Coronary artery (tissue), 2 donors: ENCODE data around the gene TENM3.

Experiments used
- DNase-seq: peaks from one replicate; pipeline ENCODE4 v3.0.0-alpha.2; 2017; ENCODE audit warnings: low spot score
- H3K27ac ChIP-seq, 2 donors: fragments of 200-600 bp; sonication (generic); one replicate each; pipeline ENCODE4 v1.5.1; 2016 to 2019
- H3K4me3 ChIP-seq: fragments of 200-600 bp; sonication (generic); 2 replicates; pipeline ENCODE4 v1.5.1; 2016; ENCODE audit warnings: mild to moderate bottlenecking, moderate library complexity
- TF ChIP-seq, protein P1 (sequence below): fragments of 200-600 bp; sonication (generic); IDR thresholded peaks from one replicate; pipeline ENCODE4 v1.5.1; 2019; ENCODE audit warnings: antibody characterized with exemption

Gene TENM3

DNA sequence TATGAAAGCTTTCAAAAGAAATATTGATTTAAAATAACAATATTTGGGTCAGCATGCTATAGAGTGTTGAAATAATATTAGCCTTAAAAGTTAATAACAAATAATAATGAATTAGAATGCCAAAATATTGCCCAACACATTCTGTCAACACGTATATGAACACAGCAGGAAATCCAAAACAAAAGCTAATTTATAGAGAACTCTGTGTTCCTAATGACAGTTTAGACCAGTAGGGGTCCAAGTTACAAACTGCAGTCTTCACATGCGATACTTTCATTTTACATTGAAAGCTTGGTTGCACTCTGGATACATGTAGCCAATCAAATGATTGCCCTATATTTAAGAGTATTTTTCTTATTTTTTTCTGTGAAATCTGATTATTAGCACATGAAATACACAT is 399.6 kb downstream of the TENM3 start:
- TF ChIP-seq, protein P1, sequence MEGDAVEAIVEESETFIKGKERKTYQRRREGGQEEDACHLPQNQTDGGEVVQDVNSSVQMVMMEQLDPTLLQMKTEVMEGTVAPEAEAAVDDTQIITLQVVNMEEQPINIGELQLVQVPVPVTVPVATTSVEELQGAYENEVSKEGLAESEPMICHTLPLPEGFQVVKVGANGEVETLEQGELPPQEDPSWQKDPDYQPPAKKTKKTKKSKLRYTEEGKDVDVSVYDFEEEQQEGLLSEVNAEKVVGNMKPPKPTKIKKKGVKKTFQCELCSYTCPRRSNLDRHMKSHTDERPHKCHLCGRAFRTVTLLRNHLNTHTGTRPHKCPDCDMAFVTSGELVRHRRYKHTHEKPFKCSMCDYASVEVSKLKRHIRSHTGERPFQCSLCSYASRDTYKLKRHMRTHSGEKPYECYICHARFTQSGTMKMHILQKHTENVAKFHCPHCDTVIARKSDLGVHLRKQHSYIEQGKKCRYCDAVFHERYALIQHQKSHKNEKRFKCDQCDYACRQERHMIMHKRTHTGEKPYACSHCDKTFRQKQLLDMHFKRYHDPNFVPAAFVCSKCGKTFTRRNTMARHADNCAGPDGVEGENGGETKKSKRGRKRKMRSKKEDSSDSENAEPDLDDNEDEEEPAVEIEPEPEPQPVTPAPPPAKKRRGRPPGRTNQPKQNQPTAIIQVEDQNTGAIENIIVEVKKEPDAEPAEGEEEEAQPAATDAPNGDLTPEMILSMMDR, result no peak
- H3K4me3 ChIP-seq, result no peak overlapping the region
- no peak for DNase-seq
- H3K27ac ChIP-seq, result no peak overlapping the region

DNA sequence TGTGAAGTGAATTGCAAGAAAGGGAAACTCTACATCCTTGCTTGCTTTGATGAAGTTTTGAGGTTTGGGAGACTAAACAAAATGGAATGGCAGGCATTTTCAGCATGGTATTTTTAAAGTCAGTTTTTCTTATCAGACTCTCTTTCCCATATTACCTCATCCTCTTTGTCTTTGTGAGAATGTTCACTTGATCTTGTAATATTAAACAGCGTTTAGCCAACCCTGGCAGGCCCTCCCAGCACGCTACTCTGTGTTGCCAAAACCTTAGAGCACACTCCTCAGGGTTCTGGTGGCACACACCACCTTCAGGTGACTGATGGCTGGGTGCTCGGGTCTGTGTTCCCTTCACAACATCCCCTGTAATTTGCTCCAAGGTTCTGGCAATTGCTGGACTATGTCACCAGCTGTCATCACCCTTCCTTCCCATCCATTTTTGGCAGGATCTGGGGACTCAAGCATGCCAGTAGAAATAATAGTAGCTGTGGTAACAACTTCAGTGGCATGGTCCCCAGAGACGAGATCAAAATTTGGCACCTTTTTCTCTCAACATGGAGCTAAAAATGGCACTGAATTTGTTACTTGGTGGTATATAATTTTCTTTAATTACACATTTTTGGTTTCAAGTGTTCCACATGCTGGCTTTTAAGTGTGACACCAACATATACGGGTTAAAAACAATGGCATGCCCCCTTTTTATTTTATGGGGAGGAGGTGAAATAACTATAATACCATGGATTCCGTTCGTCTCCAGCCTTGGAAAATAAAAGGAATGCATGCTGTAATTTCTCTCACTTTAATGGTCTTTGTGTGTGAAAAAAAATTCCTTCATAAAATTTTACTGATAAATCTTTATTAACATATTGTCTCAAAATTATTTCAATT is 400.8 kb downstream of the TENM3 start:
- no peak overlapping the region for H3K27ac ChIP-seq
- H3K4me3 ChIP-seq, result no peak overlapping the region
- peak; percentile 78 for DNase-seq
- TF ChIP-seq, protein P1, result no peak

DNA sequence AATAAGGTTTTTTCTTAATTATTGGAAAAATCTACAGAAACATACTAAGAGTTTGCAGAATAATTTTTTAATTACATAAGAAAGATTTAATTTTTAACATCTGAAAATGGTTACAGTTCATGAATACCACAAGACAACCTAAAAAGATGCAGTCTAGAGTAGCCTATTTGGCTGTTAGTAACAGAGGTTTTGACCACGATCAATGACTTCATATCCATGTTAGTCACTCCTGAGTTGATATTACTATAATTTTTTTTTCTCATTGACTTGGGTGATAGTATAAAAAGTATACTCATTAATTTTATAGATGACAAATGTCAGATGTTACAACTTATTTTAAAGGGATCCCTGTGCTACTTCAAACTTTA is 401.5 kb downstream of the TENM3 start:
- TF ChIP-seq, protein P1, result no peak
- H3K4me3 ChIP-seq, result no peak overlapping the region
- no peak for DNase-seq
- no peak overlapping the region for H3K27ac ChIP-seq

DNA sequence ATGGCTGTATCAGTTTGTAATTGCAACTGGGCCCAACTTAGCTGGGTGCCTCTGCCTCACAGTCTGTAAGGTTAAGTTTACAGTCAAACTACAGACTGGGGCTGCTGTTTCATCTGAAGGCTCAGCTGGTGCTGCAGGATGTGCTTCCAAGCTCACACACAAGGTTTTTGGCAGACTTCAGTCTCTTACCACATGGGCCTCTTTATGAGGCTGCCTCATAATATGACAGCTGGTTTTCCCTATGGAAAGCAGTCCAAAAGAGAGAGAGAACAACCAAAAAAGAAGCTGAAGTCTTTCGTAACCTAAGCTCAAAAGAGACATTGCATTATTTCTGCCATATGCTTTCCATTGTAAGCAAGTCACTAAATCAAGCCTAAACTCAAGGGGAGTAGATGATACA is 402.3 kb downstream of the TENM3 start:
- TF ChIP-seq, protein P1, result no peak
- no peak for DNase-seq
- Histone ChIP-seq H3K27ac (no peak overlapping the region), H3K4me3 (no peak overlapping the region)

DNA sequence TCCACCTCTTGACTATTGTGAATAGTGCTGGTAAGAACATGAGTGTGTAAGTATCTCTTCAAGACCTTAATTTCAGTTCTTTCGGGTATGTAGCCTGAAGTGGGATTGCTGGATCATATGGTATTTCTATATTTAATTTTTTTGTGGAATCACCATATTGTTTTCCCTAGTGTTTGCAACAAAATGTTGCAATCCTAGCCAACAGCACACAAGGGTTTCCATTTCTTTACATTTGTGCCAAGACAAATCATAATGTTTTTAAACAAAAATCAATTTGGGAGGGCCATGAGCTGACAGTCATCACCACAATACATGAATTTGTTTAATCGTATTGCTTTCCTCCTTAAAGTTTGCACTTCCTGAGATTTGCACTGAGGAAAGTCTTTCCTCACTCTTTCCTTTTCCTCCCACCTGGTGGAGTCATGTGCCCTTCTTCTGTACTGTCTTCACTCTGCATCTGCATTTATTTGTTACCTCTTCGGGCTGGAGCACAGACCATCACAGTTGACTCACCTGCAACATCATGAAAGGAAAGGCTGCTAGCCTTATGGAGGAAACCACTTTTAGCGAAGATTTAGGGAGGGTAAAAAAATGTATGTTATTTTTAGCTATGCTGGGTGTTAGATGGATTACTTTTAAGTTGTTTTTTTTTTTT is 404.6 kb downstream of the TENM3 start:
- Histone ChIP-seq H3K27ac (no peak overlapping the region), H3K4me3 (no peak overlapping the region)
- DNase-seq, result no peak
- TF ChIP-seq, protein P1, result no peak

DNA sequence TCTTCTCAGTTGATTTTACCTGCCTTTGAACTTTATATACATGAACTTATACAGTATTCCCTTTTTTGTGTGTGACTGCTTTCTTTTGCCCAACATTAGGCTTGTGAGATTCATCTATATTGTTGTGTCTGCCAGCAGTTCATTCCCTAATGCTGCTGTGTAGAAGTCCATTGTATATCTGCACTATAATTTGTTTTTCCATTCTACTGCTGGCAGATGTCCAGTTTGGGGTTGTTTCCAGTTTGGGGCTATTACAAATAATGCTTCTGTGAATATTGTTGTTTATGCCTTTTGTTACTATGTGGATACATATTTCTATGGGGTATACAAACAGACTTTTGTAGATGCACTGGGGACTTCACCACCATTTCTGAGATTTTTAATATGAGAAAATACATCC is 405.6 kb downstream of the TENM3 start:
- no peak for DNase-seq
- H3K27ac ChIP-seq, result no peak overlapping the region
- TF ChIP-seq, protein P1, result no peak
- H3K4me3 ChIP-seq, result no peak overlapping the region
